ENCODE results near the gene ALG12.

DNA sequence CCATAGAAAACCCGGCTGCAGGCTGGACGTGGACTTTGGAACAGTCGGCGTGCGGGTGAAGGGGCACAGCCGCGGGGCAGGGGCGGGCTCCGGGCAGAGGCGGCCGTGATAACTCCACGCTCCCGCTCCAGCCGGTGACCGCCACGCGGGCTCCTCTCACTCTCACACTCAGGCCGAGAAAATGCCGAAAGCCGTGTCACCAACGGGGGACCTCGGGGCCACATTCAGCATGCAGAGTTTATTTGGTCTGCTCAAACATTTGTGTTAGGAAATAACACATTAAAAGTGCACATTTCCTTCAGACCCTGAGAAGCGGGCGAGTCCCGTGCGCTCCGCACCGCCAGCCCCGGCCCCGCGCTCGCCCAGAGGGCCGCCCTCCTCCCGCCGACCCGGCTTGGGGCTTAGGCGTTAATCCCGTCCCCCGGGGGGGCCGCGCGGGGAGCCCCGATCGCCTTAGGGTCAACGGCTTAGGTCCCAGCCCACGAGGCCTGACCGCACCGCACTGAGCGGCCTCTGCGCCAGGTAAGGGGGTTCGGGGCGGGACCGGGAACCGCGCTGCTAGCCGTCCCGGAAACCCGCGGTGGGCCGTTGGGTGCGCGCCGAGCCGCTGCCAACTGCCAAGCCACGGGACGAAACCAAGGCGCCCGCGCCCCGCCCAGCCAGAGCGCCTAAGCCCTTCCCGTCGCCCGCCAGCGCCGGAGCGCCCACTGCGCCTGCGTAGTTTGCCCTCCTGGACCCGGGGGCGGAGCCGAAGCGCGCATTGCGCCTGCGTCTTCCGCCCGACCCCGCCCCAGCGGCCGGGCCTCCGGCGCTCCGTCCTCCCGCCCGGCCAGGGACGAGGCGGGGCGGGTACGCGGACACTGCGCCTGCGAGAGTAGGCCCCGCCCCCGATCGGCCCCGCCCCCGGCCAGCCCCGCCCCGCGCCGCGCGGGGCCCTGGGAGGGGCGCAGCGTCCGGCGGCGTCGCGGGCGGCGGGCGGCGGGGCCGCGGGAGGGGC, 65.0 kb downstream of the ALG12 start, which contains the start of gene ZBED4:
- TF ChIP-seq, protein P1, sequence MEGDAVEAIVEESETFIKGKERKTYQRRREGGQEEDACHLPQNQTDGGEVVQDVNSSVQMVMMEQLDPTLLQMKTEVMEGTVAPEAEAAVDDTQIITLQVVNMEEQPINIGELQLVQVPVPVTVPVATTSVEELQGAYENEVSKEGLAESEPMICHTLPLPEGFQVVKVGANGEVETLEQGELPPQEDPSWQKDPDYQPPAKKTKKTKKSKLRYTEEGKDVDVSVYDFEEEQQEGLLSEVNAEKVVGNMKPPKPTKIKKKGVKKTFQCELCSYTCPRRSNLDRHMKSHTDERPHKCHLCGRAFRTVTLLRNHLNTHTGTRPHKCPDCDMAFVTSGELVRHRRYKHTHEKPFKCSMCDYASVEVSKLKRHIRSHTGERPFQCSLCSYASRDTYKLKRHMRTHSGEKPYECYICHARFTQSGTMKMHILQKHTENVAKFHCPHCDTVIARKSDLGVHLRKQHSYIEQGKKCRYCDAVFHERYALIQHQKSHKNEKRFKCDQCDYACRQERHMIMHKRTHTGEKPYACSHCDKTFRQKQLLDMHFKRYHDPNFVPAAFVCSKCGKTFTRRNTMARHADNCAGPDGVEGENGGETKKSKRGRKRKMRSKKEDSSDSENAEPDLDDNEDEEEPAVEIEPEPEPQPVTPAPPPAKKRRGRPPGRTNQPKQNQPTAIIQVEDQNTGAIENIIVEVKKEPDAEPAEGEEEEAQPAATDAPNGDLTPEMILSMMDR (IDR thresholded peaks at IDR 0.05; ENCODE audit: insufficient read depth, low read length, poor library complexity, severe bottlenecking) = no peak
- no peak for TF ChIP-seq EZH2phosphoT487 (conservative IDR thresholded peaks at IDR 0.05; ENCODE audit: low read length)

Measured in SU-DHL-6 (cell line).